Measurements from ENCODE around the gene VIPR1.

GRCh38 chr3:42525736-42526345, 23.4 kb downstream of the VIPR1 start:
- TF ChIP-seq SP2 (tag by site-specific recombination; IDR thresholded peaks at IDR 0.05) (no peak), SP3 (tag by site-specific recombination; IDR thresholded peaks at IDR 0.05) (no peak), ZNF747 (tag by site-specific recombination; IDR thresholded peaks at IDR 0.05) (no peak), CTCF (tag by site-specific recombination; IDR thresholded peaks at IDR 0.05) (no peak), MZF1 (tag by site-specific recombination; IDR thresholded peaks at IDR 0.05; ENCODE audit: borderline replicate concordance) (no peak), ZBTB11 (tag by site-specific recombination; conservative IDR thresholded peaks at IDR 0.05; ENCODE audit: low read depth) (no peak)
